HAP-1 (cell line): ENCODE results near the gene CCDC69.

ENCODE experiments used
- DNase-seq, 2 experiments: peaks; one replicate each; pipeline ENCODE4 v3.0.0-alpha.2; 2016 to 2020; ENCODE audit warnings: low spot score in 2 of 2
- H3K27me3 ChIP-seq: fragments of 250-450 bp; sonication (Bioruptor Pico); 2 replicates; pipeline ENCODE4 v1.5.1; 2020; ENCODE audit warnings: low read depth, mild to moderate bottlenecking, moderate library complexity
- H3K36me3 ChIP-seq: fragments of 250-450 bp; sonication (Bioruptor Pico); replicated peaks from 2 replicates; pipeline ENCODE4 v1.5.1; 2020; ENCODE audit warnings: mild to moderate bottlenecking
- H3K4me1 ChIP-seq: fragments of 250-450 bp; sonication (Bioruptor Pico); 2 replicates; pipeline ENCODE4 v1.5.1; 2020; ENCODE audit warnings: mild to moderate bottlenecking
- H3K4me3 ChIP-seq: fragments of 250-450 bp; sonication (Bioruptor Pico); 2 replicates; pipeline ENCODE4 v1.5.1; 2020; ENCODE audit warnings: mild to moderate bottlenecking, moderate library complexity
- H3K9me3 ChIP-seq: fragments of 250-450 bp; sonication (Bioruptor Pico); 2 replicates; pipeline ENCODE4 v1.5.1; 2020; ENCODE audit warnings: mild to moderate bottlenecking, moderate library complexity
- in situ Hi-C: fragments of 300-500 bp; cut with MboI; formaldehyde crosslinking; loops from 3 replicates; pipeline ENCODE4 v1.14.3; 2020; ENCODE audit warnings: low sequenced_read_pairs, inconsistent platforms, mixed read lengths

Gene CCDC69

GRCh38 chr5:151168602-151169344 lies 55.1 kb downstream of the CCDC69 start:
- Histone ChIP-seq H3K4me1 (no peaks in the 10 kb centered on the region), H3K27me3 (no peaks in the 10 kb centered on the region)
- in situ Hi-C loops: loop anchor here (10.0 to 25.0 kb wide), 2 partner anchors 114 to 381 kb away; partner anchors contain the start of gene SMIM3

GRCh38 chr5:151167022-151167421 lies 56.9 kb downstream of the CCDC69 start:
- Histone ChIP-seq H3K27me3 (no peaks in the 10 kb centered on the region), H3K36me3 (no peaks in the 10 kb centered on the region), H3K4me3 (no peak overlapping the region), H3K4me1 (no peaks in the 10 kb centered on the region), H3K9me3 (no peaks in the 10 kb centered on the region)
- no peak for DNase-seq
- in situ Hi-C loops: loop anchor here (10.0 to 25.0 kb wide), 2 partner anchors 112 to 380 kb away; partner anchors contain the start of gene SMIM3

More at GRCh38 chr5:151168602-151169344, 55.1 kb downstream of the CCDC69 start:
- H3K9me3 ChIP-seq: no peaks in the 10 kb centered on the region
- no peak for DNase-seq
- H3K36me3 ChIP-seq: no peaks in the 10 kb centered on the region
- H3K4me3 ChIP-seq: no peak overlapping the region

GRCh38 chr5:151164687-151165392 lies 59.1 kb downstream of the CCDC69 start:
- Histone ChIP-seq H3K9me3 (no peaks in the 10 kb centered on the region), H3K4me1 (no peaks in the 10 kb centered on the region), H3K27me3 (no peaks in the 10 kb centered on the region), H3K36me3 (no peaks in the 10 kb centered on the region), H3K4me3 (no peak overlapping the region)
- in situ Hi-C loops: loop anchor here (5.0 to 25.0 kb wide), 3 partner anchors 38 to 378 kb away; partner anchors contain the start of gene SMIM3
- DNase-seq: peak; percentile 65 to 80

- no peak for DNase-seq
- peaks cover 4% of the 10 kb centered on the region for H3K4me1 ChIP-seq
- H3K27me3 ChIP-seq: no peaks in the 10 kb centered on the region
- in situ Hi-C loops: loop anchor here (5.0 to 25.0 kb wide), 3 partner anchors 35 to 375 kb away; partner anchors contain the start of gene SMIM3
- H3K9me3 ChIP-seq: no peaks in the 10 kb centered on the region
- no peak overlapping the region for H3K4me3 ChIP-seq
- H3K36me3 ChIP-seq: no peaks in the 10 kb centered on the region
Observed at GRCh38 chr5:151162776-151163175, 61.1 kb downstream of the CCDC69 start.

GRCh38 chr5:151159649-151160373 lies 64.1 kb downstream of the CCDC69 start:
- H3K9me3 ChIP-seq: no peaks in the 10 kb centered on the region
- H3K4me1 ChIP-seq: peaks cover 12% of the 10 kb centered on the region

GRCh38 chr5:151158287-151158661 lies 65.6 kb downstream of the CCDC69 start:
- in situ Hi-C loops: loop anchor here (25.0 kb wide), 1 partner anchor 371 kb away; the partner anchor contains the start of gene SMIM3
- H3K9me3 ChIP-seq: no peaks in the 10 kb centered on the region
- no peaks in the 10 kb centered on the region; the same call in 1 of the 2 replicates for H3K36me3 ChIP-seq
- no peaks in the 10 kb centered on the region for H3K27me3 ChIP-seq
- H3K4me1 ChIP-seq: peaks cover 12% of the 10 kb centered on the region
- peak overlapping the region; percentile 73 for H3K4me3 ChIP-seq
- no peak for DNase-seq

More at GRCh38 chr5:151159649-151160373, 64.1 kb downstream of the CCDC69 start:
- Histone ChIP-seq H3K4me3 (no peak overlapping the region), H3K36me3 (no peaks in the 10 kb centered on the region; the same call in 1 of the 2 replicates), H3K27me3 (no peaks in the 10 kb centered on the region)
- in situ Hi-C loops: loop anchor here (5.0 to 25.0 kb wide), 3 partner anchors 33 to 373 kb away; partner anchors contain the start of gene SMIM3
- DNase-seq: no peak

GRCh38 chr5:151157426-151158286 lies 66.2 kb downstream of the CCDC69 start, which contains the start of gene ANXA6:
Gene ANXA6 (minus strand): TSS chr5:151157779. CDS start chr5:151147901, 9,878 bp downstream.
- Histone ChIP-seq H3K4me3 (peak within 1 kb of the TSS; percentile 73), H3K36me3 (no peaks in the 10 kb centered on the region; the same call in 1 of the 2 replicates), H3K4me1 (peaks cover 12% of the 10 kb centered on the region), H3K27me3 (no peaks in the 10 kb centered on the region), H3K9me3 (no peaks in the 10 kb centered on the region)
- DNase-seq: peak; percentile 87 to 90
- in situ Hi-C loops: loop anchor here (25.0 kb wide), 1 partner anchor 370 kb away; the partner anchor contains the start of gene SMIM3

- Histone ChIP-seq H3K9me3 (no peaks in the 10 kb centered on the region), H3K4me3 (peak overlapping the region; percentile 73), H3K36me3 (no peaks in the 10 kb centered on the region; the same call in 1 of the 2 replicates), H3K4me1 (peaks cover 12% of the 10 kb centered on the region), H3K27me3 (no peaks in the 10 kb centered on the region)
- in situ Hi-C loops: loop anchor here (25.0 kb wide), 1 partner anchor 369 kb away; the partner anchor contains the start of gene SMIM3
- peak in 1 of 2 experiments; percentile 39 for DNase-seq
Observed at GRCh38 chr5:151156507-151157420, 67.1 kb downstream of the CCDC69 start.

- in situ Hi-C loops: loop anchor here (25.0 kb wide), 1 partner anchor 369 kb away; the partner anchor contains the start of gene SMIM3
- no peaks in the 10 kb centered on the region for H3K27me3 ChIP-seq
- H3K4me3 ChIP-seq: peak overlapping the region; percentile 73
- peaks cover 12% of the 10 kb centered on the region for H3K4me1 ChIP-seq
- no peaks in the 10 kb centered on the region for H3K9me3 ChIP-seq
- H3K36me3 ChIP-seq: no peaks in the 10 kb centered on the region; the same call in 1 of the 2 replicates
- no peak for DNase-seq
Observed at GRCh38 chr5:151155775-151156506, 68.0 kb downstream of the CCDC69 start.

GRCh38 chr5:151154931-151155774 lies 68.7 kb downstream of the CCDC69 start:
- in situ Hi-C loops: loop anchor here (25.0 kb wide), 1 partner anchor 368 kb away; the partner anchor contains the start of gene SMIM3
- Histone ChIP-seq H3K4me3 (no peak overlapping the region), H3K9me3 (no peaks in the 10 kb centered on the region), H3K36me3 (no peaks in the 10 kb centered on the region; the same call in 1 of the 2 replicates), H3K27me3 (no peaks in the 10 kb centered on the region), H3K4me1 (peaks cover 12% of the 10 kb centered on the region)
- no peak for DNase-seq
